GM18907 (cell line): ENCODE measurements around the gene BIN1.
A peak's percentile ranks its signal among the peaks of the same experiment; 100 is the strongest.

Experiments used
- ATAC-seq: cut with Tn5 transposase; IDR thresholded peaks from one replicate; pipeline ENCODE4 v1.9.1; 2021; ENCODE audit warnings: mild to moderate bottlenecking, moderate library complexity; ENCODE audit not compliant: unreplicated experiment

The BIN1 gene

DNA sequence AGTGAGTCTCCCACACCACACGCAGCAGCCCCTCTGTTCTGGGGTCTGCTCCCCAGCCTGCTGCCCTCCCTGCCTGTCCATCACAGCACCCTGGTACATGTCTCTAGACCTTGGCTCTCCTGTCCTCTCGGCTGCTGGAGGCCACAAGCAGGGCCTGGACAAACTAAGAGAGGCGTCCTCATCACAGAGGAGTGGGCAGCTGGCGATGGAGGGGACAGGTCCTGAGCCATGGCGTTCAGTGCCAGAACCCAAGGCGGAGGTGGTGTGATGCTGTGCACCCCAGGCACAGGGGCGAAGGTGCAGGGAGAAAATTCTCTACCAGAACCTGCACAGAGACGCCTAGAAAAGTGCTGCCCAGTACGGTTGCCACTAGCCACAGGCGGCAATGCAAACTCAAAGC is 47.4 kb downstream of the BIN1 start:
- ATAC-seq = no peak

DNA sequence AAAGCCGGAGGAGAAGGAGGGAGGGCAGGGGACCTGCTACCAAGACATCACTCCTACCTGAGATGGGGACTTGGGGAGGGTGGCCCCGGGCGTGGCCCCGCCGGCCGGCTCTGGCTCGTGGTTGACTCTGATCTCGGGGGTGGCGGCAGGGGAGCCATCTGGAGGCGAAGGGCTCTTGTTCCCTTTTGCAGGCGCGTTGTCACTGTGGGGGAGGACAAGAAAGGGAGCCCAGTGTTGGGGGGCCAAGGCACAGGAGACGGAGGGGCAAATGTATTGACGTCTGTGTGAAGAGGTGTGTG is 48.1 kb downstream of the BIN1 start:
- ATAC-seq = no peak

DNA sequence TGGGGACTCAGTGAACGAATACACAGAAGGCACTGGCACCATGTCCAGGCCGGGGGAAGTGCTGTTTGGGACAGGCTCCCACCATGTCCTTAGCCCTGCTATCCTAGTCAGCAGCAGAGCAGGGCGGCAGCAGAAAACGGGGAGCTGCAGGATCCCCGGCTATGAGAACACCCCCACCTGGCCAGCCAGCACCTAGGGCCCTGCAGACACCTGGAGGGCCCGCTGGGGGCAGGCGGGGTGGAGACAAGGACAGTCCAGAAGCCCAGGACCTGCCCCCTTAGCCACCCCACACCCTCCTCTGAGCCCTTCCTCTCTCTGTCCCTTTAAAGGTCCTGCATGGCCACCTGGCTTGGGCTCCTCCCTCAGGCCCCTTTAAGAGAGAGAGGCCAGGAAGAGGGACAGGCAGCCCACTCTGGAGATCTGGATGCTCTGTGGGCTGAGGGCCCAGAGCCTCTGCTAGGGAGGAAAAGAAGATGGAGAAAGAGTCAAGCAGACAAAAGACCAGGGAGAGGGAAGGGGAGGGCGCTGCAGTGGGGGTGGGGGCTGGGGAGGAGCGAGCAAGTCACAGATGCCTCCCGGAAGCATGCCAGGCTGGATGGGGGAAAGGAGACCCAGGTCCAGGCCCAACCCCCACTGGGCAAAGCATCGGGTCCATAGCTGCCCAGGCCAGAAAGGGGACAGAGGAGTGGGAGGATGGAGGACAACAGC is 48.6 kb downstream of the BIN1 start:
- ATAC-seq = no peak

DNA sequence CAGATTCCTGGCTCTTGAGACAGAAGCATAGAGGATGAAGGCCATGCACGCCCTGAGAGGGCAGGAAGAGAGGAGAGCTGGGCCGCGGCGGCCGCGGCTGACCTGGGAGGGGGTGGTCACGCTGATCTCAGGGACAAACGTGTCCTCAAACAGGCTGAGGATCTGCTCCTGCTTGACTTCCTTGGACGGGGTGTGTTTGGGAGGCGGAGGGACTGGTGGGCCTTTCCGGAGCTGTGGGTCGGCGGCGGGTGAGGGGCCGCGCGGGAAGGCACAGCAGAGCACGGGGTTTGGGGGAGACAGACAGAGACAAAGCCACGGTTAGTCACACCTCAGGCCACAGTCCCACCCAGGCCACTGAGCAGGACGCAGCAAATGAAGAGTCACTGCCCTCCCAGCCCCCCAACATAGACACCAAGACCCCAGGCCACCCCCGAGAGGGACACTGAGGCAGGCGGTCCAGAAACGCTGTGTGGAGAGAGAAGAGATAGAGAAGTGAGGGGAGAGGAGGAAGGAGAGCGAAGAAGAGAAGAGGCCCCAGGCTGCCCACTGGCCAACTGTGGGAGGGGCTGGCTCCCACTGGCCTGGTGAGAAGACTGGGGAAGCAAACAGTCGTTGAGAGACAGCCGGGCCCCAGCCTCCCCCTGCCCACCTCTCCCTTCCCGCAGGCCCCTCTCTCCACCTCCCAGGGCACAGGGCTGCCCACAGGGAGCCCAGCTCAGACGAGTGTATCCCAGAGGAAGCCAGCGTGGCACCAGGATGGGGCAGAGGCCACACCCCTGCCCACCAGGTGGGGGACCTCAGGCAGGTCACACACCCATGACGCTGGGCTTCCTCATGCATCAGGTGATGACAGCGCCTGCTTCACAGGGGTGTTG is 49.3 kb downstream of the BIN1 start:
- no peak for ATAC-seq

DNA sequence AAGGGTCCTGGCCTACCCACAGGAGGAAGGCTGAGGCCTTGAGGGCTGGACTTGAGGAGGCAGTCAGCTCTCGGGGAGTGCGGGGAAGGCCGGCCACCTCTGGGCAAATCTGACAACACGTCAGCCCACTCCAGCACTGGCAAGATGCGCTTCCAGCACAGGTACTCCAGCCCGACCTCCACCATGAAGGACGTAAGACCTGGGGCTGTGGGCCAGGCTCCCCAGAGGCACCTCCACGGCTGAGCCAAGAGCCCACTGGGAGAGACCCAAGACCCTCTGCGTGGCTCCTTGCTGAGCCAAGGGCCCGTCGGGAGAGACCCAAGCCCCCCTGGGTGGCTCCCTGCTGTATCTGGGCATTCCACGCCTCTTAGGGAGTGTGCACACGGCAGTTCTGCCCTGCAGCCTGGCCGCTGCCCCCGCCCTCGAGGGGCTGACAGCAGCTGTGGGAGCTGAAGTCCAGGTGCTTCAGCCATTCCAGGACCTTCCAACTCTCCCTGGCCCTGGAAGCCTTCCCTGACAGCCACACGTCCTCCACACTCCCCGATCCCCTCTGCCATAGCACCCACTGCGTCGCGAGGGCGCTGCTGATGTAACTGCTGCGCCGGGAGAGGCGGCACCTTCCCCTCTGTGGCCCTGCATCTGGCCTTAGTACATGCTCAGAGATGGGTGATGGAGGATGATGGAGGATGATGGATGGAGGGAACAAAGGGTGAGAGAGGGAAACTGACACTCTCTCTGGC is 50.2 kb downstream of the BIN1 start:
- no peak for ATAC-seq

DNA sequence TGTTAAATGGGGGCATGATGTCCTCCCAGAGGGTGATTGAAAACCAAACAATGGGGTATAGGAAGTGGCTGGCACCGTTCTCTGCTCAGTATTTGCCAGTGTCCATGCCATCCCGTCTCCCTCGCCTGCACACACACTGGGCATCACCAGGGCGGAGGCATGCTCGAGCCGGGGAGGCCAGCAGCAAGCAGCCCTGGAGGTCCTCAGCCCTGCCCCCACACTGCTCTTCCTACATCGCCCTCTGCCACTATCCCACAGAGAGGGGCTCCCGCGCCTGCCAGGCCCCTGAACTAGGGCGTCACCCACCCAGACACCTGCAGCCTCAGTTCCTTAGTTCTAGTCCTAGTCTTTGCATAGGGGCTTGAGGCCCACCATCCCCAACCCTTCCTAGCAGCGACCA is 50.9 kb downstream of the BIN1 start:
- no peak for ATAC-seq

DNA sequence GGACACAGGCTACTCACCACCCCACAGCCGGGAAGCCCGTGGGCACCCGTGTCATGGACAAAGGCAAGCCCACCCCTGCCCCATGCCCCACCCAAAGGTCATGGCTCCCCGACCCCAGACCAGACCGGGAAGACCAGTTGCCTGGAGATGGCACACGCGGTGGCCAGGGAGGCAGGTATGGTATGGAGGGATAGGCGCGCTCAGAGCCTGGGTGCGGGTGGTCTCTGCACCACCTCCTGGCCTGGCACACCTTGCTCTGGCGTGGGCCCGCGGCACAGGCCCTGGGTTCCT is 51.2 kb downstream of the BIN1 start:
- no peak for ATAC-seq

DNA sequence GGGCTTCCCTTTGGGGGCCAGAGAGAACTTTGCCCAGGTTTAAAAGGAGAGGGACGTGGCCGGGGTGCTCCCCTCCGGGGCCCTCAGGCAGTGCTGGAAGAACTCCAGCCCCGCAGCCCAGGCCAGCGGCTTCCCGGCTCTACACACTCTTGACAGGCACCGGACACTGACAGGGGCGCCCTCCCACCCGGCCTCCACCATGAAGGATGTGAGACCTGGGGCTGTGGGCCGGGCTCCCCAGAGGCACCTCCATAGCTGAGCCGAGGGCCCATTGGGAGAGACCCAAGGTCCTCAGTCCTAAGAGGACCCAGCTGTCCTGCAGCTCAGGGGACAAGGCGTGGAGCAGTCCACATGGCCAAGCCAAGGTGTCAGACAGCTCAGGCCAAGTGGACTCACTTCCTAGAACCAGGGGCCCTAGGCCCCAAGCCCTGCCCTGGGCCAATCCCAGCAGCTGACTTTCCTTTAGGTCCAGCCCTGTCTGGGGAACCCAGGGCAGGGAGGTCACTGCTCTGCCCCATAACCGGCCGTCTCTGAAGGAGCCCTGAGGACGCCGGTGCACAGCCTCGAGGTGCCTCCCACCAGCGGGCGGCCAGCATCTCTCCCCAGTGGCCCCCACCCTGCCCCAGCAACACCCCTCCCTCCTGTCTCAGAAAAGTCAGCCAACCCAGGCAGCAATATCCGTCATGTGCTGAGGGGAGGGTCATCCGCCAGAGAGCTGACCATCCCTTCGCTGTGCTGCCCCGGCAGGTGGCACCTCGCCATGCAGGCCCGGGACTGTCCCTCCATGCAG is 51.8 kb downstream of the BIN1 start:
- no peak for ATAC-seq

DNA sequence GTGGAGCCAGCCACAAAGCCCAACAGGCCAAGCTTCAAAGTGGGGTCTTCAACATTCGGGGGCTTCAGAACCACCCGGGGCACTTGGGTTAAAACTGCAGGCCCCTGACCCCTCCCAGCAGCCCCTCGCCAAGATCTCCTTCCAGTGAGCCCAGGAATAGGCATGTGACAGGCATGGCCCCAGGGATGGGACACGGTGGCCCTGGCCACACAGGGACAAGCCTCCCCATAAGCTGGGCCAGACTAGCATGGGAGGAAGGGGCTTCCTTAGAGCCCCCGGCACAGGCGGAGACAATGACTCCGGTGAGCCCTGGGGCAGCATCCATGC is 52.4 kb downstream of the BIN1 start:
- ATAC-seq = no peak

DNA sequence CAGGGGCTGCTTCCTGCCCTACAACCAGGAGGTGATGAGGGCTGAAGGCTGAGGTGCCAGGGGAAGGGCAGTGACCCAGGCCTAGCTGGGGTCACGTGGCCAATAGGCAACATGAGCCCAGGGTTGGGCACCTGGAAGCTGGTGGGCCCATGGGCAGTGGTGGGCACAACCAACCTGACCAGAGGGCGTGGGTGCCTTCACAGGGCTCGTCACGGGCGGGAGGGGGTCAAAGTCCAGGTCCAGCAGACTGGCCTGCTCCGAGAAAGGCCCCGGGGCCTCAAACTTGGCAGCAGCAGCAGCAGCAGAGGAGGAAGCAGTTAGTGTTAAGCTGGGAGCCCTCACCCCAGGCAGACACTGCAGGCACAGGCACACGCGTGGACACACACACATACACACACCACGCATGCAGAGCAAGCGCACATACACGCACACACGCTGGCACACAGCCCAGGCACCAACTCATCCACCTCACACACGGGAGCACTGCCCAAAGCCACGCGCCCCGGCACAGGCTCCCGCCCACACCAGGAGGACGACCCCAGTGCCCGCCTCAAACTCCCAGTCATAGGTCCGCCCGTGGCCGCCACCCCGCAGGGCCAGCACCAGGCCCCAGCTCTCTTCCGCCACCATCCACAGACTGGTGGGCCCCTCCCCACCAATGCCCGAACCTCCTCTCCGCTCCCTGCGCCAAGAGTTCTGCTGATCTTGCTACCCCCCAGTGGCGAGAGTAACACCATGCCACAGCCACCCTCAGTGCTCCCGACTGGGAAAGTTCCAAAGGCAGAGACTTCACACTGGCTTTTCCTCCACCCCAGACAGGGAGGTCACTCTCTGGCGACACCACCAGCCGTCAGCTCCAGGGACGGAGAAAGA is 53.0 kb downstream of the BIN1 start:
- no peak for ATAC-seq

DNA sequence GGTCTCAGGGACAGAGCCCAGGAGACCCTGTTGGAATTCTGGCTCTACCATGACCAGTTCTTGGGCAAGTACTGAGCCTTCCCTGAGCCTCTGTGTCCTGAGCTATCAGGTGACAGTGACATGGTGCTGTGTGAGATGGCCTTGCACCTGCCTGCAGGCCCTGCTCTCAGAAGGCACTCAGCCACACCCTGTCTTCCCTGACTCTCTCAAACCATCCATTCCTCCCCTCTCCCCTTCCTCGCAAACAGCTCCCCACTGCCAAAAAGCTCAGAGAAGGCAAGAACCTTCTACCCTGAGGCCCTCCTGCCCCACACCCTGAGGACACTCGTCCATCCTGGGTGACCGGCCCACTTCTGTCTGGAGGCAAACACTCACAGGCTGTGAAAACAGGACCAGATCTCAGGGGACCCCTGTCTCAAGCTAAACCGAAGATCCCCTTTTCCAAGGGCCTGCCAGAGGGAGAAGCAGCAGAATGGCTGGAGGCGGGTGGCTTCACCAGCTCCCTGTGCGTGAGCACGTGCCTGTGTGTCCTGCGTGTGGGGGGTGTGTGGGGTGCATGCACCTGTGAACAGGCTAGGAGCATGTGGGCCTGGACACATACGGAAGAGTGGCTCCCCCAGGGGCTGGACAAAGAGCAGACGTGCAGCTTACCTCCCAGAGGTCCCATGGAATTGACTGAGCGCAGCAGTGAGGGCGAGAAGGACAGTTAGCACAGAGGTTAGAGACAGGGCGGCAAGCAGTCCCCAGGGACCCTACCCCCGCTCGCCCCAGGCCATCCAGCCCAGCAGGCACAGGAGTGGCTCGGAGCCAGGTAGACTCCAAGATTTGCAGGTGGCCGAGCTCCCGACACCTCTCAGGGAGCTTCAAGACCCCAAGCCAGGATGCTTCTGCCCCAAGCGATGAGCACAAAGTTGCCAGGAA is 53.9 kb downstream of the BIN1 start:
- ATAC-seq = no peak

DNA sequence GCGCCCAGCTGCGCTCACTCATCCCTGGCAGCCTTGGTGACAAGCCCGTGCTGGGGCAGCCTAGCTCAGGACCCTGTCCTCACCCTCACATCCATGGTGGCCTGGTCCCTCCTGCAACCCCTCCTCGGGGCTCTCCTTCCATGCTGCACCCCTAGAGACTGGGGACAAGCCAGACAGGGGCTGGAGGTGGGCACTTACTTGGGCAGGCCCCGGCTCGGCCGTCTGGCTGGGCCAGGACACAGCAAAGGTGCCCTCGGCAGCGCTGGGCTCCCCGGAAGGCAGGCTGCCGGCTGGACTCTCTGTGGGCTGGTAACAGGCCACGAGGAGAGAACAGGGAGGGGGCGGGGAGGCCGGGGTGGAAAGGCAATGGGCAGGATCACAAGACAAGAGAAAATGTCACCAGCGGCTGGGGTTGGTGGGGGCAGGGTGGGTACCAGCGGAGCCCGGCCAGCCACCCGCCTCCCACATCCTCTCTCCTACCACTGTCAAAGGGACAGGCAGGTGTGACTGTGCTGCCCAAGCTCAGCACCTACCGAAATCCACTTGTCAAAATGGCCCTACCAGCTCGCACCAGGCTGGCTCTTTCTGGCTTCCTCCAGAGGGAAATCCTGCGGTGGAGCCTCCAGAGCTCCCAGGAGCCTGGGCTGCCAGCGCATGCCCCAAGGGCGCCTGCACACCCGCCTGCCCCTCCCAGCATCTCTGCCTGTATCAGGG is 54.7 kb downstream of the BIN1 start:
- ATAC-seq = no peak

DNA sequence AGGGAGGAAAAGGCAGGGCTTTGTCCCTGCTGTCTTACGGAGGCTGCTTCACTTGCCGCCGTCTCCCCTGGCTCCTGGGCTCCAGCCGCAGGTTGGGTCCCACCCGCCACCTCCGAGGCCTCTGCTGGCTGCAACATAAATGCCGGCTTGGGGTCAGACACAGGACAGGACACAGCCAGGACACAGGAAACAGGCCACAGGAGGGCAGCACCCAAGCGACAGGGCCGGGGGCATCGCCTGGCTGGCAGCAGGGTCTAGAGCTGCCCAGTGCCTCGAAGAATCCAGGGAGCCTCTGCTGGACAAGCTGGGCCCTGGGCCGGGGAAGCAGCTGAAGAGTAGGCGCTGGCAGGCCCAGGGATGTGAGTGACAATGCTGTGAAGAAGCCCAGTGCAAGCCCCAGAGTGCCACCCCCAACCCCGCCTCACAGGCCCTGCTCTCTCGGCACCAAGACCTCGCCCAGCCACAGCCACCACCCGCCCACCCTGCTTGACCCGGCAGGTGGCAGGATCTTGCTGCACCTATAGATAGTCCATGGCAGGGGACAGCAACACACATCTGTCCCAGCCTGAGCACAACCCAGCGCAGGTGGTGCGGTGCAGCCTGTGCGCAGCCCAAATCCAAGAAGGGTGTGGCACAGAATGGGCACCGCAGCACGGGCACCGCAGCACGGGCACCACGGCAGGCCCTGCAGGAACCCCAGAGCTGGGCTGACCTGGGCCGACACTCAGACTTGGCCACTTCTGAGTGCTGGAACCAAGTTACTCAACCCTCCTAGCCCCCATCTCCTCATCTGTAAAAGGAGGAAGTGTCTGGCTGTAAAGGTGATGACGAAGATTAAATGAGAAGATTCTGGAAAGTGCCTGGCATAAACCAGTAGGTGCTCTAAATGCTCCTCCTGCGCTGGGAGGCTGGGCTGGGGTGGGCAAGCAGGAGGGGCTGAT is 55.6 kb downstream of the BIN1 start:
- ATAC-seq = no peak

DNA sequence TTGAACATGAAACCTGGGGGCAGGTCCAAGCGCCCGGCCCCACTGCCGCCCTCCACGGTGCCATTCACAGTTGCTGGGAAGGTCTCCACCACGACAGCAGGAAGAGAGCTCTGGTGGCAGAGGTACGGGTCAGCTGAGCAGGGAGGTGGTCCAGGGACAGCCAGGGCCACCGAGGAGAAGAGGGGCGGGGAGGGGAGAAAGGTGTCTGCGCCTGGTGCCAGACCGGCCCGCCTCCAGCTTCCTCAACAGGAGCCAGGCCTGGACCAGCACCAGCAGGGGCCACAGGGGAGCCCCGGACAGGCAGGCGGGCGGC is 56.2 kb downstream of the BIN1 start:
- ATAC-seq = no peak

DNA sequence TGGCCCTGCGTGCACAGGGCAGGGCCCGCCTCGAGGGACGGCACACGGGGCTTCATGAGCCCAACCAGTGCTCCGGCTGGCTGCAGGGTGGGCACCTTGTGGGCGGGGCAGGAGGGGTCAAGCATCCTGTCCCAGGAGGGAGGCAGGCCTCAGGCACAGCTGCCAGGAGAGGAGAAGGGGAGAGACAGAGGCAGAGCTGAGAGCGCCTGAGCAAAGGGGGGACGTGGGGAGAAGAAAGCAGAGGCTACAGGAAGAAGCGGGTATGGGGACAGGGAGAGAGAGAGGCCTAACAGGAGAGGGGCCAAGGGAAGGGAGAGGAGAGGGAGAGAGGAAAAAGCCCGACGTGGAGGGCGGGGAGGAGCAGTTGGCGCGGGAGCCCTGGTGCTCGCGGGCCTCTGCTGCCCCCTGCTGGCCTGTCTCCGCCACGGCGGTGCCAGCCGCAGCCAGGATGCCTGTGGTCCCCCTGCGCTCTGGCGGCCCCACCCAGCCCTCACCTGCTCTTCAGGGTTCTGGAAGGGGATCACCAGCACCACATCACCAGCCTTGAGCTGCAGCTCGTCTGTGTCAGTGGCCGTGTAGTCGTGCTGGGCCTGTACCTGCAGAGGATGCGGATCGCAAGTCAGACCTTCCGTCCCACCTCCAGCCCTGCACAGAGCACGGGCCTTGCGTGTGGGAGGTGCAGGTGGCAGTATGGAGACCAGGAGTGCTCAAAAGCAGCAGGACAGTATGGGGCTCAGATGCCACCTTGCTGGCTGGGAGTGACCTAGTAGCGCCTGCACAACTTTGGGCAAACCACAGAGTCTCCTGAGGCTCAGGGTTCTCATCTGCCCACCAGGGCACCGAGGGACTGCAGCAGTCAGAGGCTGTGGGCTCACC is 56.8 kb downstream of the BIN1 start:
- ATAC-seq = peak; percentile 71

DNA sequence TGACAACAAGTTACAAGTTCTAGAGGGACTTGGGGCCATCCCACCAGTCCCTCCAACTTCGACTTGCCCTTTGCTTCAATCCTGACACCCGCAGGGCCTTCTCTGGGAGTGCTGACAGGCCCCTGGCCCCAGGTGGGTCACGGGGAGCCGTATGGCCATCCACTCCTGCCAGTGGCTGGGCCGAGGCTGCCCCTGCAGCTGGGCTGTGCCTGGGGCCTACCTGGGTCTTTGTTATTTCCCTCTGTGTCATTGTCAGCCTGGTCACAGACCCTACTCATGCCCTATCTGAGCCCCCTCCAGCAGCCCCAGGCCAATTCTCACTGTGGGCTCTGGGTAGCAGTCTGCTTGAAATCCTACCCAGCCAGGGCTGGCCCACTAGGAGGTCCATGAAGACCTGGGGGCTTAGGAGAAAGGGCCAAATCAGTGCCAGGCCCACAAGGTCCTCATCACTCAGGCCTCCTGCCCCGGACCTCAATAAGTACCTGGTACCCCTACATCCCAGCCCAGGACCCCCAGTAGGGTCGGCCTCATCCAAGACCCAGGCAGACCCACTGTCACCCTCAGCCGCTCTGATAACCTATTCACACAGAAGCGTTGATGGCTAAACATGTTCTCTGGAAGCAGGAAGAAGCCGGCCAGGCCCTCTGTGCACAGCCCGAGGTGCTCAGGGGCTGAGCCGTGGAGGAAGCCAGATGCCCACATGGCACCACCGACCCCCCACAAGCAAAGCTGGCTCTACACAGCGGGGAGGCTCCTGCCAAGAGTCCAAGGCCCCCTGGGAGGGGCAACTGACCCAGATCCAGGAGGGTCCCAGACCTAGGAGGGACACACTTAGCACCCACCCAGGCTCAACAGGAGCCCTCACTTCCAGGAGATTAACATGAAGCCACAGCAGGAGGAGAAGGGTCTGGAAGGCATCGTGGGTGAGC is 57.7 kb downstream of the BIN1 start:
- ATAC-seq = no peak
